NT2/D1 (cell line): ENCODE results near the gene SLC34A3.

Source experiments
- SUZ12 ChIP-seq: IDR thresholded peaks from 2 replicates; pipeline ENCODE4 v1.6.1; 2011; ENCODE audit not compliant: insufficient read length, insufficient read depth; ENCODE audit errors: extremely low read depth
- YY1 ChIP-seq: IDR thresholded peaks from 2 replicates; pipeline ENCODE4 v1.6.1; 2011; ENCODE audit not compliant: insufficient read length, insufficient read depth
- ZNF274 ChIP-seq: IDR thresholded peaks from 2 replicates; pipeline ENCODE4 v1.6.1; 2011; ENCODE audit warnings: mild to moderate bottlenecking, low read depth, low read length

DNA sequence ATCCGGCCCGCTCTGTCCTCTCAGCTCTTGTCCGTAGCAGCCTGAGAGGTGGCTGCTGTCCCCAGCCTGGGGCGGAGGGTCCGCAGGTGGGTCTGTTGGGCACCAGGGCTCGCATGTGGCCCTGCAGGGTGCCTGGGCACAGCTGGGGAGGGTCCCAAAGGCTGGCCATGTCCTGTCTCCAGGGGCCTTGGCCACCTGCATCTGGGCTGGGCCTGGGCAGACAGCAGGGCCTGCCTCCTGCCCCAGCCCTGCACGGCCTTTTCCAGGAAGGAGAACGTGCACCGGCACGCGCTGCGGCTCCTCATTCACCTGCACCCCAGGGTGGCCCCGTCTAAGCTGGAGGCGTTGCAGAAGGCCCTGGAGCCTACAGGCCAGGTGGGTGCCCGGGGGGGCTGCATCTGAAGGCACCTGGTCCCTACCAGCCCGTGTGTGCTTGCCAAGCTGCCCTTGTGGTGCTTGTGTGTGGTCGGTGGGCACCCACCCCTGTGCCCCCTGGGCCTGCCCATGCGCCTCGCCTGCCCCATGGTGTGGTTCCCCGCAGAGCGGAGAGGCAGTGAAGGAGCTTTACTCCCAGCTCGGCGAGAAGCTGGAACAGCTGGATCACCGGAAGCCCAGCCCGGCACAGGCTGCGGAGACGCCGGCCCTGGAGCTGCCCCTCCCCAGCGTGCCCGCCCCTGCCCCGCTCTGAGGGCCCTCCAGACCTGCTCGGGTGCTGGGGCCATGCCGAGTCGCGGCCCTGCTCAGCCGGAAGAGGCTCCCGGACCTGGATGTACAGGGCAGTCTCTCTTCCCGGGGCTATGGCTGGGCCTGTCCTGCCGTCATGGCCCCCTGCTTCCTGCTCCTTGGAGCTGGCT lies 41.8 kb downstream of the SLC34A3 start:
- TF ChIP-seq ZNF274 (no peak), SUZ12 (no peak), YY1 (no peak)
